Skeletal muscle tissue (tissue), 4 donors: ENCODE measurements around the gene POLR3H. TPM values are rescaled to one million over a fixed set of nuclear protein-coding genes. Genes with fewer than 3 reads are reported as not detected.
A peak's percentile ranks its signal among the peaks of the same experiment; 100 is the strongest.

ENCODE experiments used
- H3K27ac ChIP-seq: one replicate; pipeline ENCODE4 v1.7.0; 2013; ENCODE audit warnings: mild to moderate bottlenecking, low read depth, low read length, inconsistent platforms
- H3K27me3 ChIP-seq, 3 donors: one replicate each; pipeline ENCODE4 v1.7.0; 2013; ENCODE audit warnings: low read length in 3 of 3; ENCODE audit not compliant: control insufficient read depth in 3 of 3, insufficient read depth in 3 of 3
- H3K36me3 ChIP-seq, 3 donors: one replicate each; pipeline ENCODE4 v1.7.0; 2013; ENCODE audit warnings: low read length in 3 of 3; ENCODE audit not compliant: control insufficient read depth in 3 of 3, insufficient read depth in 3 of 3
- H3K4me1 ChIP-seq, 3 donors: one replicate each; pipeline ENCODE4 v1.7.0; 2013; ENCODE audit warnings: low read length in 3 of 3, mild to moderate bottlenecking in 3 of 3; ENCODE audit not compliant: control insufficient read depth in 3 of 3, insufficient read depth in 3 of 3
- H3K4me3 ChIP-seq, 3 donors: one replicate each; pipeline ENCODE4 v1.7.0; 2013; ENCODE audit warnings: low read length in 3 of 3
- H3K9ac ChIP-seq, 3 donors: one replicate each; pipeline ENCODE4 v1.7.0; 2013; ENCODE audit warnings: low read length in 3 of 3, mild to moderate bottlenecking in 3 of 3, moderate library complexity in 2 of 3, low read depth in 1 of 3
- H3K9me3 ChIP-seq, 3 donors: one replicate each; pipeline ENCODE4 v1.7.0; 2013; ENCODE audit warnings: low read length in 3 of 3; ENCODE audit not compliant: control insufficient read depth in 3 of 3
- total RNA-seq: library from RNA; depleted of rRNA; stranded (reverse); fragments of >200 nt; gene quantifications from one replicate; pipeline ENCODE4 v1.2.3, GENCODE V29; 2014
- donor health status: Osteomylitis.

Gene POLR3H
- total RNA-seq, 1 donor from 2014 or later = 12.0 TPM

- H3K27me3 ChIP-seq = no peaks in the 10 kb centered on the region
- peak overlapping the region in 2 of 3 donors; percentile 35 to 66 for H3K9ac ChIP-seq
- peak overlapping the region in 1 of 3 donors; percentile 29 for H3K4me3 ChIP-seq
- H3K36me3 ChIP-seq = peaks cover 0 to 8% (median 0%) of the 10 kb centered on the region in 3 donors
- peak overlapping the region; percentile 80 for H3K27ac ChIP-seq
- H3K9me3 ChIP-seq = no peaks in the 10 kb centered on the region
- H3K4me1 ChIP-seq = peaks cover 51 to 60% (median 58%) of the 10 kb centered on the region in 3 donors
These were observed 64.4 kb downstream of the POLR3H start for GRCh38 chr22:41479671-41480396.

DNA sequence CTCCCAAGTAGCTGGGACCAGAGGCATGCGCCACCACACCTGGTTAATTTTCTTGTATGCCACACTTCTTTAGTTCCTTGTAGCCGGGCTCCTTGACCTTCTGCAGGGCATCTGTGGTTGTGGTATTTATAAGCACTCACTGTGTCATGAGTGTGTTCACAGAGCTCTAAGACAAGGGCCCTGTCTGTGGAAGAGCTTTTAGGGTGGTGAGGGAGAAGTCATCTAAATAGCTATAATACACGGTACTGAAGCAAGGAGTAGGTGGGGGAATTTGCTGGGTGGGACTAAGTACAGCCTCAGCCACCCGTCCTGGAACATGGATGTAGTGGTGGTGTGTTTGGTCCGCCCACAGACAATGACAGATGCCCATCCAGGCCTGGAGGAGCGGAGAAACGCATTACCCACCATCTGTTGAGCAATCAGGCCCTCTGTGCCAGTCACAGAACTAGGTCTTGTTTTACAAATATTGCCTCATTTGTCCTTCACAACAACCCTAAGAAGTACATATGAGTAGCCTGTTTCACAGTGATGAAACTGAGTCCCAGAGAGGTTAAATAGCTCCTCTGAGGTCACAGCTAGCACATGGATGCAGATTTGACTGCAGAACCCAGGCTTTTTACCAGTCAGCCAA lies 65.3 kb downstream of the POLR3H start:
- Histone ChIP-seq H3K4me1 (peaks cover 51 to 58% (median 58%) of the 10 kb centered on the region in 3 donors), H3K9ac (peak overlapping the region; percentile 36 to 66 (median 43)), H3K27ac (peak overlapping the region; percentile 80), H3K4me3 (no peak overlapping the region), H3K9me3 (no peaks in the 10 kb centered on the region), H3K27me3 (no peaks in the 10 kb centered on the region), H3K36me3 (peaks cover 0 to 8% (median 0%) of the 10 kb centered on the region in 3 donors)

DNA sequence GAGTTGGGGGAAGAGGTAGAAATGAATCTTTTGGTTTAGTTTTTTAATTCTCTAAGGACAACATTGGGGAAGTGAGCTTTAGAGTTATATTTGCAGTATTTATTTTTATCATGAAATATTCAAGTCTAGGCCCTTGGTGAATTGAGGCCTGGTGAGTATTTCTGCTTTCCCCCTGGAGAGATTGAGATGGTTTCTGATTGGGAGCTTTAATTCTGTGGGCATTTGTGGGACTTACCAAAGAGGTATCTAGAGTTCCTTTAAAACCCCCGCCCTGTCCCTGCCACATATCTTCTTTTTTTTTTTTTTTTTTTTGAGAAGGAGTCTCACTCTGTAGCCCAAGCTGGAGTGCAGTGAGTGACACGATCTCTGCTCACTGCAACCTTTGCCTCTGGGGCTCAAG lies 65.8 kb downstream of the POLR3H start:
- H3K36me3 ChIP-seq = peaks cover 0 to 8% (median 0%) of the 10 kb centered on the region in 3 donors
- peak overlapping the region; percentile 80 for H3K27ac ChIP-seq
- peak overlapping the region in 1 of 3 donors; percentile 43 for H3K9ac ChIP-seq
- H3K4me1 ChIP-seq = peaks cover 47 to 64% (median 58%) of the 10 kb centered on the region in 3 donors
- H3K27me3 ChIP-seq = no peaks in the 10 kb centered on the region
- H3K4me3 ChIP-seq = no peak overlapping the region
- no peaks in the 10 kb centered on the region for H3K9me3 ChIP-seq

Other genes starting within 250 kb of the POLR3H start
- 20.4 TPM for gene ZC3H7B, start 242.9 kb downstream of the POLR3H start, total RNA-seq
- 12.5 TPM for gene TEF, start 162.5 kb downstream of the POLR3H start, total RNA-seq
- 15.1 TPM for gene TOB2, start 97.7 kb downstream of the POLR3H start, total RNA-seq
- gene PHF5A, start 75.8 kb downstream of the POLR3H start, total RNA-seq = 43.8 TPM
- gene ACO2, start 75.4 kb downstream of the POLR3H start, total RNA-seq = 110 TPM
- gene CSDC2, start 16.5 kb upstream of the POLR3H start, total RNA-seq = 0.52 TPM
- gene PMM1, start 45.4 kb upstream of the POLR3H start, total RNA-seq = 10.4 TPM
- 5.7 TPM for gene DESI1, start 76.6 kb upstream of the POLR3H start, total RNA-seq
- gene XRCC6, start 76.8 kb upstream of the POLR3H start, total RNA-seq = 287 TPM
- gene SNU13, start 144.4 kb upstream of the POLR3H start, total RNA-seq = 57.4 TPM
- gene MEI1, start 155.0 kb upstream of the POLR3H start, total RNA-seq = 3.1 TPM